ENCODE results near the gene SLCO2B1. TPM values are rescaled to one million over a fixed set of nuclear protein-coding genes. Genes with fewer than 3 reads are reported as not detected.

The SLCO2B1 gene
- total RNA-seq: under 0.01 TPM in 1 of 2 replicates, not detected in the other

DNA sequence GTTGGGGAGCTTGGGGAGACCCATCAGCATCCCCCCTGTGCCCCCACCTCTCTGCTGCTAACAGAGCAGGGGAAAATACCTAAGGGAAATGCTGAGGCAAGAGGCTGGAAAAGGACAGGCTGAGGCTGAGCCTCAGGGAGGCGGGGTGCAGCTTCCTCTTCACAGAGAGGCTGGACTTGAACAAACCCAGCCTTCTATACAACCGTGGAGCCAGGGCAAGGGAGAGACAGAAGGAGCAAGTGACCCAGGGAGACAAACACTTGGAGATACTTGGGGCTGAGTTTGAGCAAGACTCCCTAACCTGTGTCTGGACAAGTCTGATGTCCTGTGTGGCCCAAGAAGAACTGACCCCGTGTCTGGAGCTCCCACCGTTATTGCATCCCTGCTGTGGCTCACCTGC, at the start of gene SLCO2B1:
TSS of gene SLCO2B1 (plus strand) at position 229 of the 400 bp plus-strand sequence. CDS start 275 bp downstream, outside the sequence.

DNA sequence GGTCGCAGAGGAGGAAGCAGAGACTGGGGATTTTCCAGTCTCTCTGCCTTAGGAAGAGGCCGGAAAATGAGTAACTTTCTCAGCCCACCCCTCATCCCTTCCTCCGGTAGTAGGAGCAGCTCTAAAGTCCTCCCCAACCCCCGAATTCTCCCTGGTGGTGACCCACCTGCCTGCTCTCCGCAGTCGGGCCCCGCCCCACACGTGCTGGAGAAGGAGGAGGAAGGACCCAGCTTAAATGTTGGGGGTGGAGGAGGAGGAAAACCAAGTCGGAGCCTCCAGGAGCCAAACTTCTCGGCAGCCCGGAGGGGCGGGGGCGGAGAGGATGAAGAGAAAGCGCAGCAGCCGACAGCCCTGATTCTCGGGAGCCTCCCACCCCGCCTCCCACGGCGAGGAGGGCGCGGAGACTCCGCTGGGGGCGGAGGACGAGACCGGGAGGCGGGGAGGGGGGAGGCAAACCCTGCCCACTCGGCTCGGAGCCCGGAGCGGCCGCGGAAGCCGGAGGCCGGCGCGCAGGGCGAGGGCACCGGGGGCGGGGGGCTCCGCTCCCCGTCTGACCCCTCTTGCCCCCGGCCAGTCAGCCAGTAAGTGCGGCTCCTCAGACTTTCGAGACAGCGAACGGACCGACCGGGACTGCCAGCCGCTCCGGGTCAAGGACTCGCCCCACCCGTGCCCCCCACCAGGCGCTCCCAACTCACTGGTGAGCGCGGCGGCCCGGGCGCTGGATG, 89.6 kb downstream of the SLCO2B1 start, which contains the start of gene TPBGL:
TSS of gene TPBGL (plus strand) at position 464 of the 725 bp plus-strand sequence. CDS start 276 bp downstream, outside the sequence.

Other genes with a start within 250 kb of the SLCO2B1 start
- gene XRRA1, start 202.0 kb upstream of the SLCO2B1 start, total RNA-seq: 13.0 and 23.2 TPM in 2 replicates
- 9.4 and 17.0 TPM in 2 replicates for gene SPCS2, start 201.8 kb upstream of the SLCO2B1 start, total RNA-seq
- gene NEU3, start 162.2 kb upstream of the SLCO2B1 start, total RNA-seq: 6.3 and 8.0 TPM in 2 replicates
- gene OR2AT4, start 54.2 kb upstream of the SLCO2B1 start, total RNA-seq: not detected in 2 replicates
- gene TPBGL, start 89.7 kb downstream of the SLCO2B1 start, total RNA-seq: under 0.01 TPM in 2 replicates
- 24.3 and 28.3 TPM in 2 replicates for gene ARRB1, start 200.6 kb downstream of the SLCO2B1 start, total RNA-seq
- 1,699 and 2,281 TPM in 2 replicates for gene RPS3, start 248.4 kb downstream of the SLCO2B1 start, total RNA-seq

Measured in placental epithelial cell (primary cell).